ENCODE measurements around the gene ROBO1. TPM values are rescaled to one million over a fixed set of nuclear protein-coding genes. Genes with fewer than 3 reads are reported as not detected.

Gene ROBO1
- total and polyA plus RNA-seq, 2 of the 8 experiments (the other 6 are each of a cell fraction or from before 2014, with no cell fraction given) = 51.4 to 91.0 TPM

GRCh38 chr3:78917536-78917935 lies 850.3 kb downstream of the ROBO1 start:
- Histone ChIP-seq H3K23me2 (ENCODE audit: low read depth, low read length) (no peaks in the 10 kb centered on the region), H2AK5ac (ENCODE audit: low read depth, low read length) (no peak overlapping the region), H2BK5ac (ENCODE audit: low read depth, low read length) (no peak overlapping the region), H2BK120ac (replicated peaks; ENCODE audit: low read depth, low read length) (no peak overlapping the region), H2BK12ac (ENCODE audit: low read depth, low read length) (no peak overlapping the region), H3K79me1 (ENCODE audit: low read depth, low read length) (no peaks in the 10 kb centered on the region), H3K4ac (replicated peaks; ENCODE audit: insufficient read length, low read depth, low read length) (no peak overlapping the region), H3K23ac (ENCODE audit: insufficient read length) (no peak overlapping the region), H2BK15ac (ENCODE audit: low read length) (no peak overlapping the region), H4K8ac (ENCODE audit: extremely low read depth, insufficient read depth, low read length) (no peak overlapping the region), H3K27ac (ENCODE audit: low read depth, low read length) (no peak overlapping the region), H3K9ac (replicated peaks in 1 of 4; ENCODE audit: extremely low read depth in 1 of 4, low read depth in 3 of 4, low read length in 3 of 4) (no peak overlapping the region), H3K36me3 (ENCODE audit: control insufficient read depth in 2 of 4, insufficient read depth in 4 of 4, low read length in 3 of 4) (no peaks in the 10 kb centered on the region), H3K14ac (ENCODE audit: insufficient read length) (no peak overlapping the region), H3K27me3 (replicated peaks in 1 of 4; ENCODE audit: control insufficient read depth in 3 of 4, extremely low read depth in 1 of 4, insufficient read depth in 3 of 4, low read length in 3 of 4) (no peaks in the 10 kb centered on the region), H4K91ac (replicated peaks; ENCODE audit: insufficient read length, low read length) (no peak overlapping the region), H3K79me2 (ENCODE audit: control insufficient read depth in 1 of 2, insufficient read depth in 2 of 2, low read length in 2 of 2) (peaks cover 0 to 17% of the 10 kb centered on the region in 2 experiments; a peak in 2 of 4 replicates), H4K5ac (ENCODE audit: insufficient read length, low read depth, low read length) (no peak overlapping the region), H3K4me2 (ENCODE audit: insufficient read depth in 1 of 2, low read depth in 2 of 2, low read length in 2 of 2) (no peak overlapping the region), H3K18ac (ENCODE audit: extremely low read depth, low read length) (no peak overlapping the region), H3K4me3 (ENCODE audit: extremely low read depth in 1 of 4, insufficient read depth in 2 of 4, low read depth in 3 of 4, low read length in 4 of 4) (no peak overlapping the region), H2AFZ (ENCODE audit: low read length) (no peak overlapping the region), H3K9me3 (ENCODE audit: insufficient read depth in 2 of 2, low read depth in 1 of 2, low read length in 1 of 2) (no peaks in the 10 kb centered on the region), H2BK20ac (ENCODE audit: low read length) (no peak overlapping the region), H3K4me1 (replicated peaks in 1 of 4; ENCODE audit: control insufficient read depth in 3 of 4, insufficient read depth in 4 of 4, low read length in 3 of 4) (peaks cover 0 to 5% (median 0%) of the 10 kb centered on the region in 4 experiments; a peak in 1 of 7 replicates), H3K56ac (replicated peaks; ENCODE audit: insufficient read length, low read depth, low read length) (no peak overlapping the region), H4K20me1 (replicated peaks in 1 of 2; ENCODE audit: control insufficient read depth in 1 of 2, insufficient read depth in 2 of 2, low read length in 2 of 2) (peaks cover 0 to 9% of the 10 kb centered on the region in 2 experiments)
- POLR2A ChIA-PET (ENCODE audit: partially characterized antibody) = no interaction called here
- no peak for FAIRE-seq
- WGBS, 2 experiments (ENCODE audit: extremely low coverage in 1 of 2, insufficient coverage in 1 of 2, insufficient read length in 1 of 2, insufficient replicate concordance in 2 of 2, low coverage in 1 of 2, low lambda C conversion rate in 2 of 2, missing lambda C conversion rate in 1 of 2) = 100% methylated on average over 2 of the region's 2 CpGs; no CpG with 5 or more reads in 1 of the 2 experiments
- no peak for DNase-seq (ENCODE audit: low read depth in 1 of 2, low spot score in 2 of 2)
- CTCF ChIA-PET (ENCODE audit: partially characterized antibody) = no interaction called here
- TF ChIP-seq SAP30 (IDR thresholded peaks at IDR 0.05; ENCODE audit: insufficient read depth, insufficient replicate concordance, low read length) (no peak), EZH2 (IDR thresholded peaks at IDR 0.05; ENCODE audit: low read depth, low read length, severe bottlenecking) (no peak), SRF (IDR thresholded peaks at IDR 0.05; ENCODE audit: low read depth, low read length) (no peak), RNF2 (IDR thresholded peaks at IDR 0.05; ENCODE audit: borderline replicate concordance, low read depth, low read length, missing control alignments, poor library complexity, severe bottlenecking) (no peak), TBP (IDR thresholded peaks at IDR 0.05; ENCODE audit: low read depth, low read length) (no peak), JUN (IDR thresholded peaks at IDR 0.05; ENCODE audit: low read depth, low read length) (no peak), CHD1 (IDR thresholded peaks at IDR 0.05; ENCODE audit: low read depth, low read length) (no peak), HDAC2 (IDR thresholded peaks at IDR 0.05; ENCODE audit: borderline replicate concordance in 1 of 2, low read depth in 2 of 2, low read length in 2 of 2) (no peak), SIX5 (IDR thresholded peaks at IDR 0.05; ENCODE audit: low read depth, low read length) (no peak), POLR2AphosphoS5 (IDR thresholded peaks at IDR 0.05; ENCODE audit: low read depth, low read length) (no peak), SIN3A (conservative IDR thresholded peaks at IDR 0.05 in 1 of 2, IDR thresholded peaks at IDR 0.05 in 1 of 2; ENCODE audit: low read depth in 1 of 2, low read length in 2 of 2) (no peak), TEAD4 (IDR thresholded peaks at IDR 0.05; ENCODE audit: low read depth, low read length) (no peak), KDM4A (IDR thresholded peaks at IDR 0.05; ENCODE audit: low read depth, low read length, severe bottlenecking) (no peak), HDAC6 (IDR thresholded peaks at IDR 0.05; ENCODE audit: low read depth, low read length) (no peak)
